HL-60/S4 (cell line): ENCODE measurements around the gene SINHCAF.

Experiments used
- in situ Hi-C: fragments of 300-500 bp; cut with MboI; formaldehyde crosslinking; loops from 2 replicates; pipeline ENCODE4 v1.14.3; 2022; ENCODE audit warnings: low sequenced_read_pairs

Gene SINHCAF

DNA sequence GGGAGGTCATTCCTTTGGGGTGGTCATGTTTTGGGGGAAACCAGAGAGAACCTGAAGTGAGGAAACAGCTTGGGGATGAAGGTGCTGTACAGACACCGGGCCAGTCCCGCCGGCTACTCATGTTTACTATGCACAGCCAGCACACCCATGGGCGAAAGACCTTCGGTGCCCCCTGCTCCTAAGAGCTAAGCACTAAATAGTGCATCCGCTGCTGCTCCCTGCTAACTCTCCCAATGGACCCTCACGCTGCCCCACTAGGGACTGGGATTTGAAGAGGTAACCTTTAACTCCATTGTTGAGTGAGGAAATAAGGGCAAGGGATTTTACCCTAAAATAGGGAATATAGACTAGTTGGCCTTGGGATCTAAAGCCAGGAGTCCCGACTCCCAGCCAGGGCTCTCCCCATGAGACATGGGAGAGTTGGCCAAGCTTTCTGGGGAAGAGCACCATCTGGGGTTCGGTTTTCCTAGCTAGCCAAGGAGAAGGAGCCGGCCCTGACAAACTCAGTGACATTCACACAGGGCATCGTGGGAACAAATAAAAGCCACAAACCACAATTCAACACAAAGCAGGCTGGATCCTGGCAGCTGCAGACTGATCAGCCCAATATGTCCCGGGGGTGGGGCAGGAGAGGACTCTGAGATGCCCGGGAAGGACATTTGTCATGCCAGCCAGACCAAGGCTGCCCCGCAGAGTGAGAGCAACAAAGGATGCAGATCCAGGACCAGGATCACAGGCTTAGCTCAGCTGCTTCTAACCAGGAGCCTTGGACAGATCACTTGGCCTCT, 91.7 kb downstream of the SINHCAF start:
- in situ Hi-C loops: no loop called here

DNA sequence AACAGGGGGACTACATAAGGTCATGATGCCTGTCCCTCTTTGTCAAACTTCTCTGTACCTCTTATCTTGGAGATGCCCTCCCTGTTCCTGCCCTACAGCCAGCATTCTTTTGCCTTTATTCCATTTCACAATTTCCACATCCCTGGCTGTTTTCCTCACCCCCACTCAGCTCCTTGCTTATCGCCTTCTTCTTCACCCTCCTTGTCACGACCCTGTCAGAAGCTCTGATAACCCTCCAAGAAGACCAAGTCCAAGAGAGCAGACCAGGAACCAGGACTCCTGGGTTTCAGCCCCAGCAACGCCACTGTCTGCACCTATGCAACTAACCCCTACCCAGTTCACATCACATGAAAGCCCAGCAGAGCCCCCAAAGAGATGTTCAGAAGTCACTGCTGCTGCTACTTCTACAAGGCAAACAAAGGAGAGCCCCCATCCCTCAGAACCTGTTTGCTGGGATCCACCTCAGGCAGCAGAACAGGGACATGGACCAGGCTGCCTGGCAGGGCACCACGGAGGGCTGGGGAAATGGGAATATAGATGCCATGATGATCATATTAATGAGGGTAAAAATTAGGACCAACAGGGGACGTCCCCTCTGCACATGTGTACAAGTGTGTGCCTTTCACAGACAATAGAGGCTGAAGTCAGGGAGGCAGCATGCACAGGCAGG, 92.8 kb downstream of the SINHCAF start:
- in situ Hi-C loops: no loop called here

DNA sequence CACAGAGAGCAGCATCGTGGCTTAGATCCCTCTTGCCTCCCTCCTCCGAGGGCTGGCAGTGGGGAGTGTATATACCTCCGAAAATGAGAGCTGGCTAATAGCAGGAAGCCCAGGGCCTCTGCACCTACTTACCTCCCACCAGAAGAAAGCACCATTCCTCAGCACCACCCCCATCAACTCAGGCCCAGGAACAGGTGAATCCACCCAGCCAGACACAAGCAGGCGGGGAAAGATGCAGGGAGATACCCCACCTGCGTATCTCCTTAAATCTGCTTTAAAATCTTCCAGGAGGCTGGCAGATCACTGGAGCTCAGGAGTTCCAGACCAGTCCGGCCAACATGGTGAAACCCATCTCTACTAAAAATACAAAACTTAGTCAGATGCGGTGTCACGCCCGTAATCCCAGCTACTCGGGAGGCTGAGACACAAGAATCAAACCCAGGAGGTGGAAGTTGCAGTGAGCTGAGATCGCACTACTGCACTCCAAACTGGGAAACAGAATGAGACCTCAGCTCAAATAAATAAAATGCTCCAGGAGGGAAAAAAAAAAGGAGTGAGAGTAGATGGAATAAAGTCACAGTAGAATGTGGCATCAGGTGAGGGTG, 93.5 kb downstream of the SINHCAF start:
- in situ Hi-C loops: no loop called here

DNA sequence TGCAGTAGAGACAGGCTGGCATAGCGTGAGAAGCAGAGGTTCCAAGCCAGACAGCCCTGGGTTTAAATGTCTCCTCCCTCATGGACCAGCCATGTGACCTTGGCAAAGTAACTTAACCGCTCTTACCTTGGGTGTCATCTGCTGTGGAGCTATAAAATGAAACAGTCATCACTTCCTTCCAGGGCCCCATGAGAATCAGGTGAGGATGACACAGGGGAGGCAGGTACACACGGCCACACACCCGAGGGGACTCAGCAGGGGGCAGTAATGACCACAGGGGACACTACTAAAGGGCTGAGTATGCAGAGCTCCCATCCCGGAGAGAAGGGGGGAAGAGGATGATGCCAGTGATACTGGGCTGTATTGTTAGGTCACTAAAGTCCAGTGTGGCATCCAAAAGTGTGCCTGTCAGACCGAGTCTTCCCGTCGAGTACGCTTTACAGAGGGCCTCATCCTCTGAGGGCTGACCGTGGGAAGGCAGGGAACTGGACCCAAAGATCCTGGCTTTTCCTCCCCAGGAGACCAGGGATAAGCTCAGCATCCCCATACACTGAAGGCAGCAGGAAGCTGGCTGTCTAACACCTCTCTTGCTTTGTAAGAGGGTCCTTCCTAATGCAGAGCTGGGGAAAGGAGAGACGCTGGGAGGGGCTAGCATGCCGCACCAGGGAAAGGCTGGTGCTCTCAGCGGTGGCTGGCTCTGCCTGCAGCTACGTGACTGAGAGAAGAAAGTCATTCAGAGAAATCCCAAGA, 94.2 kb downstream of the SINHCAF start:
- in situ Hi-C loops: no loop called here
